NT2/D1 (cell line): ENCODE results near the gene PLK4.
"Not testable (repeated sequence)": the region's sequence is repeated elsewhere in the genome, so short reads cannot be mapped to it uniquely, and the experiment has no call there.

Experiments used
- DNase-seq: peaks from one replicate; pipeline ENCODE4 v3.0.0-alpha.2; 2011; ENCODE audit warnings: low read depth, low spot score
- H3K27me3 ChIP-seq: 2 replicates; pipeline ENCODE4 v1.6.0; 2011; ENCODE audit warnings: mild to moderate bottlenecking; ENCODE audit not compliant: insufficient read length, insufficient read depth
- H3K36me3 ChIP-seq: 2 replicates; pipeline ENCODE4 v1.6.1; 2011; ENCODE audit warnings: mild to moderate bottlenecking, low read length, mixed read lengths; ENCODE audit not compliant: insufficient read depth, insufficient read length
- H3K4me1 ChIP-seq: 2 replicates; pipeline ENCODE4 v1.5.1; 2011; ENCODE audit not compliant: insufficient read depth, insufficient read length
- H3K4me3 ChIP-seq: 2 replicates; pipeline ENCODE4 v1.5.1; 2011; ENCODE audit warnings: low read depth; ENCODE audit not compliant: insufficient read length
- H3K9ac ChIP-seq: 2 replicates; pipeline ENCODE4 v1.6.0; 2011; ENCODE audit warnings: low read depth; ENCODE audit not compliant: insufficient read length
- H3K9me3 ChIP-seq: 2 replicates; pipeline ENCODE4 v1.5.1; 2011; ENCODE audit warnings: mild to moderate bottlenecking, low read length; ENCODE audit not compliant: insufficient read depth
- SUZ12 ChIP-seq: IDR thresholded peaks from 2 replicates; pipeline ENCODE4 v1.6.1; 2011; ENCODE audit not compliant: insufficient read length, insufficient read depth; ENCODE audit errors: extremely low read depth
- YY1 ChIP-seq: IDR thresholded peaks from 2 replicates; pipeline ENCODE4 v1.6.1; 2011; ENCODE audit not compliant: insufficient read length, insufficient read depth
- ZNF274 ChIP-seq: IDR thresholded peaks from 2 replicates; pipeline ENCODE4 v1.6.1; 2011; ENCODE audit warnings: mild to moderate bottlenecking, low read depth, low read length

PLK4 gene

DNA sequence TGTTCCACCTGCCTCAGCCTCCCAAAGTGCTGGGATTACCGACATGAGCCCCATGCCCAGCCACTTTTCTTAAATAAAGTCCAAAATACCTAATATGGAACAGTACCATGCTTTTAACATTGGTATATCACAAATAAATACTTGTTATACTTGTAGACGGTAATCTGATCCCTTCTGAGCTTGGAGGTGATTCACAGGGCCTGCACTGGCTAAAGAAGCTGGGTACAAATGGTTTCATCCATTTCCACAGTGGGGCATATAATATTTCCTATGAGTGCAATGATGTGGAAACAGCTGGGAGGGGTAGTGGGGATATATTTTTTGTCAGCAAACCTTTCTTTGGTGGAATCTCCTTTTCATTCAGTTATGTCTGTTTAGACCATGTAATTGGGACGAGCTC is 35.8 kb downstream of the PLK4 start:
- no peaks in the 10 kb centered on the region for H3K9me3 ChIP-seq
- peaks cover 11% of the 10 kb centered on the region for H3K36me3 ChIP-seq
- DNase-seq: no peak
- H3K4me3 ChIP-seq: no peak overlapping the region
- no peak overlapping the region for H3K9ac ChIP-seq
- H3K27me3 ChIP-seq: no peaks in the 10 kb centered on the region
- no peaks in the 10 kb centered on the region for H3K4me1 ChIP-seq
- TF ChIP-seq ZNF274 (no peak), SUZ12 (no peak), YY1 (no peak)

DNA sequence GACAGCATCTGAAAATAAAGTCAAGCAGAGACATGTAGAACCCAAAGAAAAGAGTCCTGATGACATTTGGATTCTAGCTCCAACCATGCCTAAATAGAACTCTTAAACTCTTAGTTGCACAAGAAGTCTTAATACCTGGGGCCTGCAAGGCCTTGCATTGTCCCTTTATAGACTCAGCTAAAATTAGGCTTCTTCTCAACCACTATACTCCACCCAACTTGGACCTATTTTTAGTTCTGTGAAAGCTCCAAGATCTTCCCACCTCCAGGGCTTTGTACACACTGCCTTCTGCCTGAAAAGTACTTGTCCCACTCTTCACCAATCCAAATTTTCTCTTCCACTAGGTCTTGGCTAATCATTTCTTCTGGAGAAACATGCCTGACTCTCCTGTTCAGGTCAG is 36.5 kb downstream of the PLK4 start:
- H3K27me3 ChIP-seq: no peaks in the 10 kb centered on the region
- no peaks in the 10 kb centered on the region for H3K9me3 ChIP-seq
- no peak overlapping the region for H3K4me3 ChIP-seq
- TF ChIP-seq YY1 (no peak), SUZ12 (no peak), ZNF274 (no peak)
- H3K4me1 ChIP-seq: no peaks in the 10 kb centered on the region
- no peak for DNase-seq
- H3K36me3 ChIP-seq: peaks cover 13% of the 10 kb centered on the region
- H3K9ac ChIP-seq: no peak overlapping the region

DNA sequence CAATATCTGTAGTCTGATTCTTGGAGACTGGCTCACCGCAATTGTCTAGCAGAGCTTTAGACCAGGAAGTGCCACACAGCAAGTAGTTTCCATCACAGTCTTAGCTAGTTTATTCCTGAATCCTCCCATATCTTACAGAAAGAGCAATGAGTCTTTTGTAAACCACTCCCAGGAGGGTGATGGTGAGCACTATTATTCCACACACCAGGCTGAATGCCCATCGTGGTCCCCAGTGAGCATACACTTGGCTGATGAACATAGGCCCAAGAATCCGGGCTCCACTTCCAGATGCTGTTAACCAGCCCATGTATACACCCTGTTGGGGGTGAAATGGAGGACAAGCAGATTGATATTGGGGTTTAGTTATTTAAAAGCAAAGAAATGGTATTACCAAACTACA is 39.8 kb downstream of the PLK4 start:
- H3K4me3 ChIP-seq: no peak overlapping the region

DNA sequence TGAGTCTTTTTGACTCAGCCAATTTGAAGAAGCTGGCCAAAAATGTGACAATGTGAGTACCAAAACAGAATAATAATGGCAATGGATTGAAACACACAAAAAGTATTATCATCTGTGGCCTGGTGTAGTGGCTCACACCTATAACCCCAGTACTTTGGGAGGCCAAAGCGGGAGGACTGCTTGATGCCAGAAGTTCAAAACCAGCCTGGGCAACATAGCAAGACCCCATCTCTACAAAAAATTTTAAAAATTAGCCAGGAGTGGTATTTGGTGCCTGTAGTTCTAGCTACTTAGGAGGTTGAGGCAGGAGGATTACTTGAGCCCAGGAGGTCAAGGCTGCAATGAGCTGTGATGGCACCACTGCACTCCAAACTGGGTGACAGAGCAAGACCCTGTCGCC is 41.5 kb downstream of the PLK4 start:
- peaks cover 13% of the 10 kb centered on the region for H3K36me3 ChIP-seq
- no peaks in the 10 kb centered on the region for H3K9me3 ChIP-seq
- DNase-seq: no peak
- no peak for TF ChIP-seq ZNF274
- no peak for TF ChIP-seq YY1
- TF ChIP-seq SUZ12: no peak
- no peak overlapping the region for H3K4me3 ChIP-seq
- no peak overlapping the region for H3K9ac ChIP-seq
- H3K4me1 ChIP-seq: no peaks in the 10 kb centered on the region
- no peaks in the 10 kb centered on the region for H3K27me3 ChIP-seq

More for the DNA sequence above, 39.8 kb downstream of the PLK4 start:
- TF ChIP-seq SUZ12 (no peak), YY1 (no peak), ZNF274 (no peak)
- H3K4me1 ChIP-seq: no peaks in the 10 kb centered on the region
- H3K9me3 ChIP-seq: no peaks in the 10 kb centered on the region
- H3K36me3 ChIP-seq: peaks cover 13% of the 10 kb centered on the region
- DNase-seq: no peak
- no peak overlapping the region for H3K9ac ChIP-seq
- H3K27me3 ChIP-seq: no peaks in the 10 kb centered on the region

DNA sequence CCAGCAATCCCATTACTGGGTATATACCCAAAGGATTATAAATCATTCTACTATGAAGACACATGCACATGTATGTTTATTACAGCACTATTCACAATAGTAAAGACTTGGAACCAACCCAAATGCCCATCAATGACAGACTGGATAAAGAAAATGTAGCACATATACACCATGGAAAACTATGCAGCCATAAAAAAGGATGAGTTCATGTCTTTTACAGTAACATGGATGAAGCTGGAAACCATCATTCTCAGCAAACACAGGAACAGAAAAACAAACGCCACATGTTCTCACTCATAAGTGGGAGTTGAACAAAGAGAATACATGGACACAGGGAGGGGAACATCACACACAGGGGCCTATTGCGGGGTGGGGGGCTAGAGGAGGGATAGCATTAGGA is 45.0 kb downstream of the PLK4 start:
- not testable (repeated sequence) for H3K9me3 ChIP-seq, DNase-seq, H3K4me1 ChIP-seq, H3K9ac ChIP-seq, H3K27me3 ChIP-seq, H3K4me3 ChIP-seq
- peaks cover 16% of the 10 kb centered on the region for H3K36me3 ChIP-seq

DNA sequence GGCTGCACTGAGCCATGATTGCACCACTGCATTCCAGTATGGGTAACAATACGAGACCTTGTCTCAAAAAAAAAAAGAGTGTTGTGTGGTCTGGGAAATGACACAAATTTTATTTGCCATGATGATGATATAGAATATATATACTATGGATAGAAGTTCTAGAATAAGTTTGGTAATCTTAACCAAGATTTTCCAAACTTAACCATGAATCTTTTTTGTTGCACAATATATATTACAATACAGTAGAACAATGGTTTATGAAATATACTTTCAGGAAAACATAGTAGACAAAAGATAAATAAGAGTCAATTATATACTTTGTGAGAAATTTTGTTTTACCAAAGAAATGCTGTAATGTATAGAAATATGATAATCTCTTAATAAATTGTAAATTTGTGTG is 49.5 kb downstream of the PLK4 start:
- Histone ChIP-seq H3K4me1 (no peaks in the 10 kb centered on the region), H3K36me3 (peaks cover 9% of the 10 kb centered on the region), H3K4me3 (no peak overlapping the region), H3K9me3 (no peaks in the 10 kb centered on the region), H3K9ac (no peak overlapping the region), H3K27me3 (no peaks in the 10 kb centered on the region)
- no peak for TF ChIP-seq ZNF274
- no peak for DNase-seq

DNA sequence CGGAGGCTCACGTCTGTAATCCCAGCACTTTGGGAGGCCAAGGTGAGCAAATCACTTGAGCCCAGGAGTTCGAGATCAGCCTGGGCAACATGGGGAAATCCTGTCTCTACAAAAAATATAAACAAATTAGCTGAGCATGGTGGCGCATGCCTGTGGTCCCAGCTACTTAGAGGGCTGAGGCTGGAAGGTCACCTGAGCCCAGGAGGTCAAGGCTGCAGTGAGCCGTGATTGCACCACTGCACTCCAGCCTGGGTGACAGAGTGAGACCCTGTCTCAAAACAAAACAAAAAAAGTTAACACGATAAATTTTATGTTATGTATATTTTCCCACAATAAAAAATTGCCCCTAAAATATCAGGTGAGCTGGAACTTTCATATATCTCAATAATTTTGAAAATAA is 51.1 kb downstream of the PLK4 start:
- DNase-seq: not testable (repeated sequence)

DNA sequence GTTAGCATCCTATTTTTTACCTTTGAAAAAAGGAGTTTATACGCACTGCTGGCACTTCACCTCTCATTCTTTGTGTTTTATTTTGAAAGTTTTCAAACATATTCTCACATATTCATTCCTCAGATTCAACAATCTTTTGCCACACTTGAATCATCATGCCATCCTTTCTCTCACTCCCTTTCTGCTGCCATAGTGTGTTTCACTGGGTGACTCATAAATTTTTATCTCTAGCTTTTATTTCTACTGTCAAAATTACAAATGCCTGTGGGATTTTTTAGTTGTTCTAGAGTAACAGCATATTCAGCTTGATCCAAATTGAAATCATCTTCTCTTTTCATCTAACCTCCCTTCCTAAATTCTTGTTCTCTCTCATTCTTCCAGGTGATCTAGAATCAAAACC is 56.3 kb downstream of the PLK4 start:
- peaks cover 4% of the 10 kb centered on the region for H3K36me3 ChIP-seq
- no peaks in the 10 kb centered on the region for H3K4me1 ChIP-seq
- no peaks in the 10 kb centered on the region for H3K9me3 ChIP-seq
- DNase-seq: no peak
- no peak overlapping the region for H3K9ac ChIP-seq
- no peak overlapping the region for H3K4me3 ChIP-seq
- TF ChIP-seq YY1 (no peak), SUZ12 (no peak), ZNF274 (no peak)
- H3K27me3 ChIP-seq: no peaks in the 10 kb centered on the region

More for the DNA sequence above, 51.1 kb downstream of the PLK4 start:
- H3K36me3 ChIP-seq, H3K4me1 ChIP-seq, H3K9ac ChIP-seq, H3K27me3 ChIP-seq, H3K9me3 ChIP-seq, H3K4me3 ChIP-seq: not testable (repeated sequence)
